ENCODE measurements around the gene GMFB.
A peak's percentile ranks its signal among the peaks of the same experiment; 100 is the strongest.
"Not testable (repeated sequence)": the region's sequence is repeated elsewhere in the genome, so short reads cannot be mapped to it uniquely, and the experiment has no call there.

Gene GMFB

GRCh38 chr14:54458536-54458935, 30.2 kb downstream of the GMFB start:
- not testable (repeated sequence) for DNase-seq (ENCODE audit: low read depth in 2 of 2)

GRCh38 chr14:54457609-54457996, 31.2 kb downstream of the GMFB start:
- DNase-seq (ENCODE audit: low read depth in 2 of 2): no peak

DNA sequence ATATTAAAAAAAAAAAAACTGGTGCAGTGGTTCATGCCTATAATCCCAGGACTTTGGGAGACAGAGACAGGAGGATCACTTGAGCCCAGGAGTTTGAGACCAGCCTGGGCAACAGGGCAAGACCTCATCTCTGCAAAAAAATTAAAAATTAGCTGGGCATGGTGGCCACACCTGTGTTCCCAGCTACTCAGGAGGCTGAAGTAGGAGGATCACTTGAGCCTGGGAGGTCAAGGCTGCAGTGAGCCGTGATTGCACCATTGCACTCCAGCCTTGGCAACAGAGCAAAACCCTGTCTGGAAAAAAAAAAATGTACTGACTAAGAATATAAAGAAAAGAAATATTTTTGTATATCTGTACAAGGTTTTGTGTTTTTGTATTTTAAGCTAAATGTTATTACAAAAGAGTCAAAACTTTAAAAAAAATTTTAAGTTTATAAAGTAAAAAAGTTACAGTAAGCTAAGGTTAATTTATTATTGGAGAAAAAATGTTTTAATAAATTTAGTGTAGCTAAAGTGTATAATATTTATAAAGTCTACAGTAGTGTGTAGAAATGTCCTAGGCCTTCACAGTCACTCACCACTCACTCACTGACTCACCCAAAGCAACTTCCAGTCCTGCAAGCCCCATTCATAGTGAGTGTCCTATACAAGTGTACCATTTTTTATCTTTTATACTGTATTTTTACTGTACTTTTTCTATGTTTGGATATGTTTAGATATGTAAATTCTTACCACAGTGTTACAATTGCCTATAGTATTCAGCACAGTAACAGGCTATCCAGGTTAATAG, 31.8 kb downstream of the GMFB start:
- not testable (repeated sequence) for DNase-seq (ENCODE audit: low read depth in 2 of 2)

DNA sequence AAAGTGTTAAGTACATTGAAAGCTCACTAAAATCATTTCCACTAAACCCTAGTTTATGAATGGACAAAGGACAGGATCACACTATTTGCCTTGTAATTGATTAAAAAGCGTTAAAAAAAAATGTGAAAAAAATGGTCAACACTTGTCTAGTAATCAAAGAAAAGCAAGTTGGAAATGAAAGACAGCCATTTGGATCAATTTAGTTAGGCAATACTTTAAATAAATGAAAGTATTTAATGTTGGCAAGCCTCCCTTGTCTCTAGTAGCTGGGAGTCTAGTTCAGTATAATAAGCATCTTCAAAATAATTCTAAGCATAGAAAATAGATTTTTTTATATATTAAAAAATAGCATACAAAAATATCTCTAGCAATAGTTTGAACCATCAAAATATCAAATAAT, 33.4 kb downstream of the GMFB start:
- DNase-seq (ENCODE audit: low read depth in 2 of 2): no peak

DNA sequence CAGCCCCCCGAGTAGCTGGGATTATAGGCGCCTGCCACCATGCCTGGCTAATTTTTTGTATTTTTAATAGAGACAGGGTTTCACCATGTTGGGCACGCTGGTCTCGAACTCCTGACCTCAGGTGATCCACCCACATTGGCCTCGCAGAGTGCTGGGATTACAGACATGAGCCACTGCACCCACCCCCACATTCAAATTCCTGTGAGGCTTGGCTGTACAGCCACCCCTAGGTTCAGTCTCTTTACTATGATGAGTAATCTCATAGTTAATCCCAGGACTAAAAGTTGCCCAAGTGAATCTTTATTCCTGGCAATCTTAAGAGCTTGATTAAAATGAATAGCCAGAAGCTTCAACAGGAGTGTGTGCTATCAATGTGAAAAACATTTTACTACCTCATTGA, 34.8 kb downstream of the GMFB start:
- DNase-seq (ENCODE audit: low read depth in 2 of 2): not testable (repeated sequence)

- no peak for DNase-seq (ENCODE audit: low read depth in 2 of 2)
Measured at GRCh38 chr14:54453252-54453651, 35.5 kb downstream of the GMFB start.

DNA sequence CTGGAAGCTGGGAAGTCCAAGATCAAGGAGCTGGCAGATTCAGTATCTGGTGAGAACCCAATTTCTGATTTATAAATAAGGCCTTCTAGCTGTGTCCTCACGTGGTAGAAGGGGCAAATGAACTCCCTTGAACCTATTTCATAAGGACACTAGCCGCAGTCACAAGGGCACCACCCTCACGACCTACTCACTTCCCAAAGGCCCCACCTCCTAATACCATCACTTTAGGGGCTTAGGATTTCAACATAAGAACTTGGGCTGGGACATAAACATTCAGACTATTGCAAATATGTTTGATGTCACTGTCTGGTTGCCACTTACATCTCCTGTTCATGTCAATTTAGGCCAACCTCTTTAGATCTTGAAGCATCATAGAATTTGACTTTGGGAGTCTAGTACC, 36.8 kb downstream of the GMFB start:
- no peak for DNase-seq (ENCODE audit: low read depth in 2 of 2)

- no peak for DNase-seq (ENCODE audit: low read depth in 2 of 2)
Measured at GRCh38 chr14:54451121-54451601, 37.6 kb downstream of the GMFB start.

- DNase-seq (ENCODE audit: low read depth in 2 of 2): no peak
Measured at GRCh38 chr14:54450535-54450934, 38.2 kb downstream of the GMFB start.

DNA sequence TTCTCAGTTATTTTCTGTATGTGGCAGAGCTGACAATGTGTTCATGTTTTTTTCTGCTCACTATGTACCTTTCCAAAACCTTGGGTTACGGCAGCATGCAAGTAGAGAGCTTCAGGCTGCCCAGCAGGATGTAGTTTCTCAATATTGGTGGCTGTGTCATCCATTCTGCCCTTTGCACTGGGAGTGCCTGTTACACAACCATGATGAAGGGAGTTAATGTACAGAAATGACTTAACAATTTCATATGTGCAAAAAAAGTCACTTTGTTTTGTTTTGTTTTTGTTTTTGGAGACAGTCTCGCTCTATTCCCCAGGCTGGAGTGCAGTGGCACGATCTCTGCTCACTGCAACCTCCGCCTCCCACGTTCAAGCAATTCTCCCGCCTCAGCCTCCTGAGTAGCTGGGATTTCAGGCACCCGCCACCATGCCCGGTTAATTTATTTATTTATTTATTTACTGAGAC, 41.5 kb downstream of the GMFB start:
- DNase-seq (ENCODE audit: low read depth in 2 of 2): no peak

DNA sequence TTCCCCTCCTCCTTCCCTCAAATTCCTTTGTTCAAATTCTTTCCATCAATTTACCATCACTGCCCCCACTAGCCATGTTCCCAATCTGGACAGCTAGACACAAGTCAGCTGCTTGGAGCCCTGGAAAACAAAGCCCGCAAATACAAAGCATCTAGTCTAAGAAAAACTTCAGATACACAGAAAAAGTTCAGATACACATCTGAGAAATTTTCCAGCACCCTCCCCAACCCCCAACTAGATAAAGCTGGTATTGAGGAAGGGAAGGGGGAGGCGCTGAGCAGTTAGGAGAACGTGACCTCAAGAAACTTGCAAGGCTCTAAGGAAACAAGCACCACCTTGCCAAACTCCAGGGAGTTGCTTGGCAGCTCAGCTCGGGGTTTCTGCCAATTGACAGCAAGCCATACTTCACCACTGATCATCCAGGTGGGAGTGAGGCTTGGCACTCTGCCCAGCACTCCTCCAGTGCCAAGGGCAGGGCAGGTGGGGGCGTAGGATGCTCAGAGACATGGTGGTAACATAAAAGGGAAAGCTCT, 42.6 kb downstream of the GMFB start:
- no peak for DNase-seq (ENCODE audit: low read depth in 2 of 2)

DNA sequence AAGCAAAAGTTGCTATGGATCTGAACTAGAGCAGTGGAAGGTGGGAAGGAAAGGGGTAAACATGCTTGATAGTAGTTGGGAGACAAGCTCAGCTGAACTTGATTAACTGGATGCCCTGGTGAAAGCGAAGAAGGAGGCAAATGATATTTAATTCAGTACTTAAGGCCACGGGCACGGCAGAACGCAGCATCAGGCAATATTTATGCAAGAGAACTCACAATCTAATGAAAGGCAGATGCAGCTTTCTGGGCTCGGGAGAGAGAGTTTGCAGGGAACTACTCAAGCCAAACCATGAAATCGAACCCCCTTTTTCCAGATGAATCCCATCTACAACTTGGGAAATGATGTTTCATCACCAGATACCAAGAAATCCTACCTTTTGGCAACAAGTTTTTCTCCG, 44.1 kb downstream of the GMFB start:
- no peak for DNase-seq (ENCODE audit: low read depth in 2 of 2)

GRCh38 chr14:54443981-54444380, 44.8 kb downstream of the GMFB start:
- DNase-seq (ENCODE audit: low read depth in 2 of 2): no peak

- not testable (repeated sequence) for DNase-seq (ENCODE audit: low read depth in 2 of 2)
Measured at GRCh38 chr14:54442961-54443360, 45.8 kb downstream of the GMFB start.

- DNase-seq (ENCODE audit: low read depth in 2 of 2): peak; percentile 87 to 90
Measured at GRCh38 chr14:54440873-54441868, 47.6 kb downstream of the GMFB start, which contains the start of gene CNIH1. Gene CNIH1 (minus strand): TSS chr14:54441374. CDS start chr14:54441327, 47 bp downstream.

- DNase-seq (ENCODE audit: low read depth in 2 of 2): no peak
Measured at GRCh38 chr14:54440476-54440872, 48.3 kb downstream of the GMFB start.

GRCh38 chr14:54440037-54440436, 48.7 kb downstream of the GMFB start:
- DNase-seq (ENCODE audit: low read depth in 2 of 2): no peak

DNA sequence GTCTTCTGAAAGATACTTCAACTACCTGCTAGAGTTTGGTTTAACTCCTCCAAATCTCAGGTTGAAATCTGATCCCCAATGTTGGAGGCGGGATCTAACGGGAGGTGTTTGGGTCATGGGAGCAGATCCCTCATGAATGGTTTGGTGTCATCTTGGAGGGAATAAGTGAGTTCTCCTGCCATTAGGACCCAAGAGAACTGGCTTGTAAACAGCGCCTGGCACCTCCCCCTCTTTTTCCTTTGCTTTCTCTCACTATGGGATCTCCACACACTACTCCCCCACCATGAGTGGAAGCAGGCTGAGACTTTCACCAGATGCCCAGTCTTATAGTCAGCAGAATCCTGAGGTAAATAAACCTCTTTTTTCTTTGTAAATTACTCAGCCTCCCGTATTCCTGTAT, 50.1 kb downstream of the GMFB start:
- DNase-seq (ENCODE audit: low read depth in 2 of 2): no peak

DNA sequence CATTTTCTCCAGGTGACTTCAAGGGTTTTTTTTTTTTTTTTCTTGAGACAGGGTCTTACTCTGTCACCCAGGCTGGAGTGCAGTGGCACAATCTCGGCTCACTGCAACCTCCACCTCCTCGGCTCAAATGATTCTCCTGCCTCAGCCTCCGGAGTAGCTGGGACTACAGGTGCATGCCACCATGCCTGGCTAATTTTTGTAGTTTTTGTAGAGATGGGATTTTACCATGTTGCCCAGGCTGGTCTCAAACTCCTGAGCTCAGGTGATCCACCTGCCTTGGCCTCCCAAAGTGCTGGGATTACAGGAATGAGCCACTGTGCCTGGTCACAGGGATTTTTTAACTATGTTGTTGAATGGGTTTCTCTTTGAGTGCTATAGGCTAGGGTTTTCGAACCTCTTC, 50.8 kb downstream of the GMFB start:
- DNase-seq (ENCODE audit: low read depth in 2 of 2): not testable (repeated sequence)

GRCh38 chr14:54435500-54435981, 53.2 kb downstream of the GMFB start:
- DNase-seq (ENCODE audit: low read depth in 2 of 2): no peak

DNA sequence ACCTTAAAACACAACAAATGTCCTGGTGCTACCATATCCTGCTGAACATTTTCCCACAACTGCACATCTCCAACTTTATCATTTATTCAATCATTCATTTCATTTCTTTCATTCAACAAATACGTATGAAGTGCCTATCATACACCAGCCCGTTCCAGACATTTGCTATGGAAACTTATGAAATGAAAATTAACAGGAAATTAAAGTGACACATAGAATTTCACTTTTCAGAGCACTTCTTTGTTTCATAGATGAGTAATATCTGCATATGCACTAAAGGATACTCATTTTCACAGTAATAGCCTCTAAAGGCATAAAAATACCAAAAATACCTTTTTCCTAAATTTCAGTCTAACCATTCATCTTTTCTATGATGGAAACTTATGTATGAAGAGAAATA, 60.3 kb downstream of the GMFB start:
- no peak for DNase-seq (ENCODE audit: low read depth in 2 of 2)

DNA sequence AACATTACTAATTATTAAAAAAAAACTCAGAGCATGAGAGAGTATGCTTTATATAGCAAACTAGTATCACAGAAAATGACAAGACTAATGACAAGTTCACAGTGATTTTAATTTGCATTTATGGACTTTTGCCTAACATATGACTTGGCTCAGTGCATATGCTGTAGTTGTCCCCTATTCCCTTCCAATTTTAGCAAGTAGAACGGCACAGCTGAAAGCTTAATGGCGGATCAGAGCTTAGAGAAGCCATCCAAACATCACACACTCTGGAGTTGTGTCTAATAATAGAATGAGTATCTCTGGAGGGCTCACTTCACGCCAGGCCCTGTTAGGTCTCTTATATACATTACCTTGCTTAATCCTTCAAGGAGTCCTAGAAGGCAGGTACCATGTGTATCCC, 60.9 kb downstream of the GMFB start:
- DNase-seq (ENCODE audit: low read depth in 2 of 2): no peak
